Heart left ventricle (tissue), 16 donors: ENCODE measurements around the gene TBRG4. TPM values are rescaled to one million over a fixed set of nuclear protein-coding genes. Genes with fewer than 3 reads are reported as not detected.

Experiments
- ATAC-seq, 4 donors: fragments of 200-7000 bp; cut with Tn5 transposase; one replicate each; pipeline ENCODE4 v1.9.1; 2020 to 2022; ENCODE audit warnings: moderate library complexity in 4 of 4, mild to moderate bottlenecking in 3 of 4, moderate number of reproducible peaks in 1 of 4
- DNase-seq, 5 donors: peaks; one replicate each; pipeline ENCODE4 v3.0.0-alpha.2; 2020
- H3K27ac ChIP-seq, 12 donors: fragments of 200-600 bp; sonication (generic) in 4 of 12; one replicate each; pipeline versions ENCODE4 v1.5.0 to v1.8.0; 2016 to 2022; ENCODE audit warnings: mild to moderate bottlenecking in 2 of 12
- H3K27me3 ChIP-seq, 9 donors: fragments of 200-600 bp; sonication (generic) in 2 of 9; one replicate each; pipeline versions ENCODE4 v1.5.1 to v1.8.0; 2016 to 2022; ENCODE audit warnings: mild to moderate bottlenecking in 3 of 9
- H3K36me3 ChIP-seq, 9 donors: fragments of 200-600 bp; sonication (generic) in 2 of 9; one replicate each; pipeline versions ENCODE4 v1.5.0 to v1.8.0; 2018 to 2022; ENCODE audit warnings: mild to moderate bottlenecking in 2 of 9
- H3K4me1 ChIP-seq, 12 donors: fragments of 200-600 bp; sonication (generic) in 4 of 12; one replicate each; pipeline versions ENCODE4 v1.5.0 to v1.8.0; 2016 to 2022; ENCODE audit warnings: mild to moderate bottlenecking in 3 of 12
- H3K4me3 ChIP-seq, 12 donors: fragments of 200-600 bp; sonication (generic) in 4 of 12; one replicate each; pipeline versions ENCODE4 v1.5.0 to v1.8.0; 2017 to 2022; ENCODE audit warnings: mild to moderate bottlenecking in 9 of 12, moderate library complexity in 4 of 12
- H3K9me3 ChIP-seq, 12 donors: fragments of 200-600 bp; sonication (generic) in 4 of 12; one replicate each; pipeline versions ENCODE4 v1.5.0 to v1.8.0; 2016 to 2022; ENCODE audit warnings: mild to moderate bottlenecking in 1 of 12
- POLR2A ChIP-seq, 2 donors: fragments of 450-650 bp; IDR thresholded peaks; one replicate each; pipeline ENCODE4 v1.6.1; 2017; ENCODE audit warnings: antibody characterized with exemption in 2 of 2, mild to moderate bottlenecking in 2 of 2, moderate library complexity in 2 of 2
- WGBS, 4 donors: extraction: QIAGEN DNeasy Blood & Tissue Kit in 2 of 4; methylation state at CpG; one replicate each; pipeline versions ENCODE4 v1.1.5 to v1.1.7; 2013 to 2018; 5-methylcytosine and 5-hydroxymethylcytosine counted together
- intact Hi-C, 10 donors: fragments of 100-400 bp; cut with DNase I; formaldehyde crosslinking; loops; one replicate each; pipeline versions ENCODE4 v1.11.1 to v1.14.2; 2022
- polyA plus RNA-seq, 2 donors: library from polyadenylated mRNA; stranded (reverse); fragments of 200-250 nt; gene quantifications; one replicate each; pipeline ENCODE4 v1.2.3, GENCODE V29; 2013
- total RNA-seq, 9 donors: library from RNA; depleted of rRNA in 2 of 9; stranded (reverse); fragments of >200 nt in 2 of 9; fragmentation: NEBNext Ultra II Directional in 3 of 9; extraction: Animal tissue kit (Norgen Biotek cat#: 25700) in 3 of 9; gene quantifications; one replicate each; pipeline versions ENCODE4 v1.1.0 to v1.2.4, GENCODE V29; 2016 to 2023
- TF ChIP-seq, protein P1 (sequence below), 12 donors: fragments of 200-600 bp; sonication (generic) in 4 of 12; IDR thresholded peaks; one replicate each; pipeline versions ENCODE4 v1.5.0 to v1.8.0; 2018 to 2022; ENCODE audit warnings: antibody characterized with exemption in 12 of 12, mild to moderate bottlenecking in 5 of 12
- donor health status: ischemic (EF 13 %, LVEDD 7.1; RV severe dilation, severe dysfunction).
- donor health status: healthy with polysubstance abuse.
- donor health status: DM: no; HTN: yes; CAD: no.
- donor health status: DM: no; HTN: no; CAD: no.
- donor health status: ischemic (EF 25% LVEDD 6.9; RV normal size, moderate dysfunction).
- donor health status: ischemic (EF 25% LVEDD 5.7; RV mildly dilated, moderate dysfunction).
- donor health status: healthy.
- donor health status: DM: yes; HTN: yes; CAD: no.
- donor health status: ischemic (EF 35%, LVEDD 5.7; RV mildly dilated, moderate dysfunction).
- donor health status: nonischemic (EF 11% LVEDD 7.7; RV severe dilation, severe dysfunction).
- donor health status: DM: yes; HTN: yes; CAD: no.
- donor health status: PGD.
- donor health status: ischemic (EF 29% LVEDD 5.4; RV normal size, mild dysfunction).
- donor health status: nonischemic (EF 23%, LVEDD 6.1; RV moderate dilation, normal function).

The TBRG4 gene
- total and polyA plus RNA-seq, 11 donors = 58.0 to 125 (median 61.5) TPM

DNA sequence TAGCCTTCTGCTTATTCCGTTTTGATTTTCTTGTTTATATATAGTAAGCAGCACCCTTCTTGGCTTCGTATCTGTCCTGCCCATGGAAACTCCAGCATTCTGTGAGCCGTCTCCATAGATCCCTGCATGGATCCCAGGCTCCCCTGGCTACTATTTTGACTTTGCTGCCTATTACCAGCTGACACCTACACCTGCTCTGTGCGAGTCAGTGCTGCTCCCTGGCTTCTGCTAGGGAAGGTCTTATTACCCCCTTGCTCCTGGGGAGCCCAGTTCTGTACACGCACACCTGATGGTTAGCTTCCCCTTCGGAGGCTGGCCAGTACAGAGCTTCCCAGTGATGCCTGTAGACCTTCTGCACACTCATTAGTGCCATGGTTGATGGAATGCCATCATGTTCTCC is 58.1 kb downstream of the TBRG4 start:
- Histone ChIP-seq H3K4me3 (no peak overlapping the region), H3K36me3 (peaks cover 0 to 42% (median 20%) of the 10 kb centered on the region in 9 donors), H3K27me3 (no peaks in the 10 kb centered on the region), H3K27ac (no peak overlapping the region), H3K4me1 (peaks cover 0 to 5% (median 0%) of the 10 kb centered on the region in 12 donors), H3K9me3 (no peaks in the 10 kb centered on the region)
- ATAC-seq = no peak
- no peak for TF ChIP-seq POLR2A (IDR thresholded peaks at IDR 0.05)
- TF ChIP-seq, protein P1, sequence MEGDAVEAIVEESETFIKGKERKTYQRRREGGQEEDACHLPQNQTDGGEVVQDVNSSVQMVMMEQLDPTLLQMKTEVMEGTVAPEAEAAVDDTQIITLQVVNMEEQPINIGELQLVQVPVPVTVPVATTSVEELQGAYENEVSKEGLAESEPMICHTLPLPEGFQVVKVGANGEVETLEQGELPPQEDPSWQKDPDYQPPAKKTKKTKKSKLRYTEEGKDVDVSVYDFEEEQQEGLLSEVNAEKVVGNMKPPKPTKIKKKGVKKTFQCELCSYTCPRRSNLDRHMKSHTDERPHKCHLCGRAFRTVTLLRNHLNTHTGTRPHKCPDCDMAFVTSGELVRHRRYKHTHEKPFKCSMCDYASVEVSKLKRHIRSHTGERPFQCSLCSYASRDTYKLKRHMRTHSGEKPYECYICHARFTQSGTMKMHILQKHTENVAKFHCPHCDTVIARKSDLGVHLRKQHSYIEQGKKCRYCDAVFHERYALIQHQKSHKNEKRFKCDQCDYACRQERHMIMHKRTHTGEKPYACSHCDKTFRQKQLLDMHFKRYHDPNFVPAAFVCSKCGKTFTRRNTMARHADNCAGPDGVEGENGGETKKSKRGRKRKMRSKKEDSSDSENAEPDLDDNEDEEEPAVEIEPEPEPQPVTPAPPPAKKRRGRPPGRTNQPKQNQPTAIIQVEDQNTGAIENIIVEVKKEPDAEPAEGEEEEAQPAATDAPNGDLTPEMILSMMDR (IDR thresholded peaks at IDR 0.05) = no peak
- DNase-seq = no peak
- intact Hi-C loops = no loop called here
- WGBS, 4 donors = 63 to 95% (median 78%) methylated on average over 6 of the region's 6 CpGs

DNA sequence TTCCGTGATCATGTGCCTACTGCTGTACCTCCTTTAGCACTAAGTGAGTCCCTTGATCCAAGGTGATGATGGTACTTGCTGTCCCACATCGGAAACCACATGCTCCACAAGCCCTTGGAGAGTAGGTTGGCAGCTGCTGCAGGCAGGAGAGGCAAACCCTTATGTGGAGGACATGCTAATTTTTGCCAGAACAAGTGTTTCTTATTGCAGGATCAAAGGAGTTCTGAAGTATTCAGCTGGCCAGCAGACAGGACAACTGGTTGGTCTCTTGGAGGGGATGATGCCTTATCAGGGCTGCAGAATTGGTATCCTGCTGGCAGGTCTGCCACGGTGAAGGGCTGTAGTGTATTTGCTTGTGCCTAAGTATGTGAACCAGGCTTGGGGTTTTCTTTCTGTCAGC is 59.5 kb downstream of the TBRG4 start:
- Histone ChIP-seq H3K9me3 (no peaks in the 10 kb centered on the region), H3K4me1 (no peaks in the 10 kb centered on the region), H3K4me3 (no peak overlapping the region), H3K36me3 (peaks cover 0 to 56% (median 24%) of the 10 kb centered on the region in 9 donors), H3K27me3 (no peaks in the 10 kb centered on the region), H3K27ac (no peak overlapping the region)
- TF ChIP-seq, protein P1 (IDR thresholded peaks at IDR 0.05) = no peak
- DNase-seq = no peak
- 60 to 78% (median 68%) methylated on average over 3 of the region's 3 CpGs for WGBS, 4 donors
- ATAC-seq = no peak
- intact Hi-C loops = no loop called here

DNA sequence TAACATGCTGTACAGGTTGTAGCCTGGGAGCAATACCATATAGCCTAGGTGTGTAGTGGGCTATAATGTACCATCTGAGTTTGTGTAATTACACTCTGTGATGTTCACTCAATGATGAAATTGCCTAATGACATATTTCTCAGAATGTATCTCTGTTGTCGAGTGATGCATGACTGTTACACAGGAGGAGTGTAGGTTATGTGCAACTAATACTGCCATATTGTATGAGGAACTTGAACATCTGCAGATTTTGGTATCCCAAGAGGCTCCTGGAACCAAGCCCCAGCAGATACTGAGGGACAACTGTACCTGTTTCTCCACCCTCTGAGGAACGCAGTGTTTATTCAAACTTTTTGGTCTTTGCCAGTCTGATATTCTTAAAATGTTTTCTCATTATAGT is 61.3 kb downstream of the TBRG4 start:
- TF ChIP-seq, protein P1 (IDR thresholded peaks at IDR 0.05) = no peak
- no peak for TF ChIP-seq POLR2A (IDR thresholded peaks at IDR 0.05)
- H3K4me3 ChIP-seq = no peak overlapping the region
- intact Hi-C loops = no loop called here
- H3K9me3 ChIP-seq = no peaks in the 10 kb centered on the region
- no peak overlapping the region for H3K27ac ChIP-seq
- no peaks in the 10 kb centered on the region for H3K4me1 ChIP-seq
- H3K36me3 ChIP-seq = peaks cover 0 to 74% (median 42%) of the 10 kb centered on the region in 9 donors
- DNase-seq (no peak), ATAC-seq (no peak)
- WGBS, 4 donors = 73 to 99% (median 93%) methylated on average over 2 of the region's 2 CpGs
- no peaks in the 10 kb centered on the region for H3K27me3 ChIP-seq

Other genes starting within 250 kb of the TBRG4 start
- 10 to 100 TPM in 8 of 9 donors, 1 to 10 TPM in 1; 9.8 to 19.4 (median 15.8) TPM for gene PURB, start 226.2 kb downstream of the TBRG4 start, total RNA-seq
- 10 to 100 TPM in 1 of 2 donors, 1 to 10 TPM in 1; 5.5 to 15.7 TPM for gene PURB, start 226.2 kb downstream of the TBRG4 start, polyA plus RNA-seq
- gene MYO1G, start 132.7 kb downstream of the TBRG4 start, total RNA-seq = 10 to 100 TPM in 1 of 9 donors, 1 to 10 TPM in 3, under 1 TPM in 5; 0.13 to 19.0 (median 0.79) TPM
- gene MYO1G, start 132.7 kb downstream of the TBRG4 start, polyA plus RNA-seq = 1 to 10 TPM in 1 of 2 donors, under 1 TPM in 1; 0.65 to 1.4 TPM
- 10 to 100 TPM; 24.7 to 53.1 (median 27.8) TPM for gene CCM2, start 111.5 kb downstream of the TBRG4 start, total RNA-seq
- gene CCM2, start 111.5 kb downstream of the TBRG4 start, polyA plus RNA-seq = 10 to 100 TPM; 36.0 to 68.2 TPM
- 10 to 100 TPM in 1 of 9 donors, 1 to 10 TPM in 8; 1.9 to 16.3 (median 5.3) TPM for gene NACAD, start 22.7 kb downstream of the TBRG4 start, total RNA-seq
- 1 to 10 TPM; 2.8 to 5.8 TPM for gene NACAD, start 22.7 kb downstream of the TBRG4 start, polyA plus RNA-seq
- 100 to 1,000 TPM in 1 of 9 donors, 10 to 100 TPM in 8; 19.2 to 107 (median 38.8) TPM for gene RAMP3, start 46.1 kb upstream of the TBRG4 start, total RNA-seq
- 10 to 100 TPM; 43.2 to 47.5 TPM for gene RAMP3, start 46.1 kb upstream of the TBRG4 start, polyA plus RNA-seq